Stomach (tissue), 9 donors: ENCODE measurements around the gene PCDH9. TPM values are rescaled to one million over a fixed set of nuclear protein-coding genes. Genes with fewer than 3 reads are reported as not detected.

Experiments used
- DNase-seq, 2 donors: peaks; one replicate each; pipeline versions ENCODE4 v3.0.0 to v3.0.0-alpha.2; 2013 to 2019
- H3K27ac ChIP-seq, 5 donors: fragments of 200-600 bp in 4 of 5; sonication (generic) in 4 of 5; one replicate each; pipeline ENCODE4 v1.5.1; 2013 to 2019; ENCODE audit warnings: mild to moderate bottlenecking in 1 of 5, moderate library complexity in 1 of 5
- H3K27me3 ChIP-seq, 3 donors: fragments of 200-600 bp; sonication (generic); one replicate each; pipeline ENCODE4 v1.5.1; 2017 to 2019; ENCODE audit warnings: mixed run types in 1 of 3
- H3K36me3 ChIP-seq, 4 donors: fragments of 200-600 bp; sonication (generic); 1 replicate in 3 of 4; 2 replicates in 1 of 4; pipeline ENCODE4 v1.5.1; 2016 to 2019
- H3K4me1 ChIP-seq, 4 donors: fragments of 200-600 bp; sonication (generic); one replicate each; pipeline ENCODE4 v1.5.1; 2016 to 2019
- H3K4me3 ChIP-seq, 4 donors: fragments of 200-600 bp; sonication (generic) in 3 of 4; one replicate each; pipeline ENCODE4 v1.5.1; 2016 to 2019; ENCODE audit warnings: mild to moderate bottlenecking in 1 of 4
- H3K9me3 ChIP-seq, 4 donors: fragments of 200-600 bp; sonication (generic); one replicate each; pipeline ENCODE4 v1.5.1; 2016 to 2019
- EP300 ChIP-seq: sonication (generic); formaldehyde crosslinking; IDR thresholded peaks from one replicate; pipeline ENCODE4 v1.6.1; 2017; ENCODE audit warnings: antibody characterized with exemption
- POLR2A ChIP-seq, 4 donors: fragments of 450-650 bp; IDR thresholded peaks; one replicate each; pipeline ENCODE4 v1.6.1; 2016; ENCODE audit warnings: antibody characterized with exemption in 4 of 4, control low read depth in 2 of 4, mild to moderate bottlenecking in 1 of 4, moderate library complexity in 1 of 4
- POLR2AphosphoS5 ChIP-seq, 3 donors: sonication (generic); formaldehyde crosslinking; IDR thresholded peaks; one replicate each; pipeline ENCODE4 v1.6.1; 2016; ENCODE audit warnings: antibody characterized with exemption in 3 of 3
- WGBS, 5 donors: extraction: QIAGEN DNeasy Blood & Tissue Kit in 3 of 5; methylation state at CpG; one replicate each; pipeline versions ENCODE4 v1.1.5 to v1.1.7; 2013 to 2018; 5-methylcytosine and 5-hydroxymethylcytosine counted together
- intact Hi-C: fragments of 100-400 bp; cut with DNase I; formaldehyde crosslinking; loops from one replicate; pipeline ENCODE4 v1.15.1; 2023; ENCODE audit warnings: low total_unique reads
- polyA plus RNA-seq, 3 donors: library from polyadenylated mRNA; stranded (reverse); fragments of 200-250 nt; gene quantifications; one replicate each; pipeline ENCODE4 v1.2.3, GENCODE V29; 2013
- total RNA-seq, 5 donors: library from RNA; depleted of rRNA; stranded (reverse); fragments of >200 nt; gene quantifications; one replicate each; pipeline versions ENCODE4 v1.1.0 to v1.2.3, GENCODE V29; 2014 to 2016
- TF ChIP-seq, protein P1 (sequence below), 7 experiments: fragments of 450-650 bp in 4 of 7; fragments of 200-600 bp in 3 of 7; sonication (generic) in 3 of 7; IDR thresholded peaks; one replicate each; pipeline ENCODE4 v1.5.1; 2016 to 2019; ENCODE audit warnings: antibody characterized with exemption in 7 of 7, control low read depth in 2 of 7, mild to moderate bottlenecking in 1 of 7
- donor health status: healthy with polysubstance abuse.
- donor health status: Bipolar disorder and iron deficiency.
- donor health status: healthy.

The PCDH9 gene
- total and polyA plus RNA-seq, 8 donors: 0.40 to 36.2 (median 3.7) TPM

- H3K9me3 ChIP-seq: no peaks in the 10 kb centered on the region
- peaks cover 0 to 9% (median 0%) of the 10 kb centered on the region in 4 donors for H3K4me1 ChIP-seq
- 58 to 84% (median 64%) methylated on average over 3 of the region's 3 CpGs for WGBS, 5 donors
- intact Hi-C loops: no loop called here
- H3K36me3 ChIP-seq: no peaks in the 10 kb centered on the region
- peak in 1 of 2 donors; percentile 11 for DNase-seq
- H3K27ac ChIP-seq: no peak overlapping the region
- no peak for TF ChIP-seq POLR2AphosphoS5 (IDR thresholded peaks at IDR 0.05)
- no peak for TF ChIP-seq POLR2A (IDR thresholded peaks at IDR 0.05)
- TF ChIP-seq, protein P1, sequence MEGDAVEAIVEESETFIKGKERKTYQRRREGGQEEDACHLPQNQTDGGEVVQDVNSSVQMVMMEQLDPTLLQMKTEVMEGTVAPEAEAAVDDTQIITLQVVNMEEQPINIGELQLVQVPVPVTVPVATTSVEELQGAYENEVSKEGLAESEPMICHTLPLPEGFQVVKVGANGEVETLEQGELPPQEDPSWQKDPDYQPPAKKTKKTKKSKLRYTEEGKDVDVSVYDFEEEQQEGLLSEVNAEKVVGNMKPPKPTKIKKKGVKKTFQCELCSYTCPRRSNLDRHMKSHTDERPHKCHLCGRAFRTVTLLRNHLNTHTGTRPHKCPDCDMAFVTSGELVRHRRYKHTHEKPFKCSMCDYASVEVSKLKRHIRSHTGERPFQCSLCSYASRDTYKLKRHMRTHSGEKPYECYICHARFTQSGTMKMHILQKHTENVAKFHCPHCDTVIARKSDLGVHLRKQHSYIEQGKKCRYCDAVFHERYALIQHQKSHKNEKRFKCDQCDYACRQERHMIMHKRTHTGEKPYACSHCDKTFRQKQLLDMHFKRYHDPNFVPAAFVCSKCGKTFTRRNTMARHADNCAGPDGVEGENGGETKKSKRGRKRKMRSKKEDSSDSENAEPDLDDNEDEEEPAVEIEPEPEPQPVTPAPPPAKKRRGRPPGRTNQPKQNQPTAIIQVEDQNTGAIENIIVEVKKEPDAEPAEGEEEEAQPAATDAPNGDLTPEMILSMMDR (IDR thresholded peaks at IDR 0.05): no peak
- no peak overlapping the region for H3K4me3 ChIP-seq
- no peaks in the 10 kb centered on the region for H3K27me3 ChIP-seq
These were observed 167.1 kb downstream of the PCDH9 start for GRCh38 chr13:67063036-67063435.

DNA sequence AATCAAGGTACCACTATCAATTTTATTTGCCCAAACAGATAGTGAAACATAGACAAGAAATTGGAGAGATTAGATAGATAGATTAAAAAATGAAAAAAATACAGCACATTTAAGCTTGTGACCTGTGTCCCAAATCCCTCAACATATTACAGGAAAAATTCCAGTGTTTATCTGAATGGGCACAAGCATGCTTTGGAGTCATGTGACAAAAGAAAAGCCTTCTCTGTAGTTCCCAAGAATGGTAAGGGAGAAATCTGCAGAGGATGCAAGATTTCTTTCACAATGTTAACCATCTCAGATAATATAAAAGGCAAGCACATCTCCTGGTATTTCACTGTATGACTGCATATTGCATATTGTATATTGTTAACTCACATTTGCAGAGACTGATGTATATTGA, 168.0 kb downstream of the PCDH9 start:
- Histone ChIP-seq H3K27me3 (no peaks in the 10 kb centered on the region), H3K36me3 (no peaks in the 10 kb centered on the region)

DNA sequence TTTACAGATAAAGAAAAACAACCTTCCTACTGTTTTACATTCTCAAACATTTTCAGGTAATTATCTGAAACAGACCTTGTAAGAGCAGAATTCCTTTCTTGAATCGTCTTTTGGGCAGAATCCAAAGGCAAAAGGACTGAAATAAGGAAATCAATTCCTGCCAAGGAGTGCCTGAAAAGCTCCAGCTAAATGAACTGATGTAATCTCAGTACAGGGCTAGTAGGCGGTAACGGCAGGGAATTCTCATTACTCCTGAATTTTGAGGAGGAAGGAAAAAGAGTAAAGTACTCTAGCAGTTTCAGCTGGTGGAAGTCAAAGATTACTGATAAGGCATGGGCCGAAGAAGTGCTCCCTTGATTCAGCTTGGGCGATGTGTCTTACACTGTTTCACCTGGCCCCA, 168.4 kb downstream of the PCDH9 start:
- H3K27me3 ChIP-seq: no peaks in the 10 kb centered on the region
- no peaks in the 10 kb centered on the region for H3K9me3 ChIP-seq
- intact Hi-C loops: no loop called here
- H3K4me1 ChIP-seq: peaks cover 0 to 9% (median 0%) of the 10 kb centered on the region in 4 donors
- DNase-seq: peak in 1 of 2 donors; percentile 27
- H3K4me3 ChIP-seq: no peak overlapping the region
- WGBS, 5 donors: 29 to 39% (median 34%) methylated on average over 5 of the region's 5 CpGs
- no peak for TF ChIP-seq EP300
- TF ChIP-seq POLR2A (IDR thresholded peaks at IDR 0.05): no peak
- TF ChIP-seq, protein P1 (IDR thresholded peaks at IDR 0.05): no peak
- TF ChIP-seq POLR2AphosphoS5 (IDR thresholded peaks at IDR 0.05): no peak
- no peaks in the 10 kb centered on the region for H3K36me3 ChIP-seq
- no peak overlapping the region for H3K27ac ChIP-seq

More for the DNA sequence above, 168.0 kb downstream of the PCDH9 start:
- no peak for TF ChIP-seq POLR2AphosphoS5 (IDR thresholded peaks at IDR 0.05)
- no peak overlapping the region for H3K27ac ChIP-seq
- no peak overlapping the region for H3K4me3 ChIP-seq
- intact Hi-C loops: no loop called here
- H3K4me1 ChIP-seq: peaks cover 0 to 9% (median 0%) of the 10 kb centered on the region in 4 donors
- H3K9me3 ChIP-seq: no peaks in the 10 kb centered on the region
- no peak for DNase-seq

- 86 to 92% (median 91%) methylated on average over 8 of the region's 8 CpGs for WGBS, 5 donors
- TF ChIP-seq POLR2A (IDR thresholded peaks at IDR 0.05) (no peak), POLR2AphosphoS5 (IDR thresholded peaks at IDR 0.05) (no peak), EP300 (no peak)
- TF ChIP-seq, protein P1 (IDR thresholded peaks at IDR 0.05): no peak
- peaks cover 6 to 23% (median 6%) of the 10 kb centered on the region in 4 donors for H3K4me1 ChIP-seq
These were observed 177.3 kb downstream of the PCDH9 start for GRCh38 chr13:67052550-67053490.

GRCh38 chr13:67049744-67050143, 180.4 kb downstream of the PCDH9 start:
- Histone ChIP-seq H3K36me3 (no peaks in the 10 kb centered on the region), H3K9me3 (no peaks in the 10 kb centered on the region), H3K27me3 (no peaks in the 10 kb centered on the region), H3K27ac (peak overlapping the region in 1 of 5 donors; percentile 47), H3K4me3 (no peak overlapping the region), H3K4me1 (peaks cover 6 to 23% (median 6%) of the 10 kb centered on the region in 4 donors)
- TF ChIP-seq, protein P1 (IDR thresholded peaks at IDR 0.05): no peak
- no peak for TF ChIP-seq POLR2AphosphoS5 (IDR thresholded peaks at IDR 0.05)
- intact Hi-C loops: no loop called here
- DNase-seq: no peak
- 21 to 60% (median 52%) methylated on average over 1 of the region's 1 CpG for WGBS, 5 donors

More at GRCh38 chr13:67052550-67053490, 177.3 kb downstream of the PCDH9 start:
- Histone ChIP-seq H3K27ac (no peak overlapping the region), H3K4me3 (no peak overlapping the region), H3K9me3 (no peaks in the 10 kb centered on the region), H3K36me3 (no peaks in the 10 kb centered on the region), H3K27me3 (no peaks in the 10 kb centered on the region)
- no peak for DNase-seq
- intact Hi-C loops: no loop called here
